ENCODE data around the gene USP44. TPM values are rescaled to one million over a fixed set of nuclear protein-coding genes. Genes with fewer than 3 reads are reported as not detected.

USP44 gene
- total RNA-seq, 6 donors from 2014 or later: 4.2 to 25.6 (median 11.5) TPM

DNA sequence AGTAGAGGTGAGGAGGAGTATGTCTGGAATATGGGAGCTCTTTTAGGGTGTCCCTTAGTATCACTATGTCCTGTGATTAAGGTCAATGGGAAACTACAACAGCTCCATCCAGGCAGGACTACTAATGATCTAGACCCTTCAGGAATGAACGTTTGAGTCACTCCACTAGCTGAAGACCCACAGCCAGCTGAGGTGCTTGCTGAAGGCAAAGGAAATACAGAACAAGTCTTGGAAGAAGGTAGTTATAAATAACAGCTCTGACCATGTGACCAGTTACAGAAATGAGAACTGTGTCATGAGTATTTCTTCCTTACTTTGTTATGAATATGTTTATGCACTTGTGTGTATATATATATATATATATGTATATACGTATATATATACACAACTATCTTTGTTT is 40.5 kb upstream of the USP44 start:
- no peaks in the 10 kb centered on the region for H3K4me1 ChIP-seq

DNA sequence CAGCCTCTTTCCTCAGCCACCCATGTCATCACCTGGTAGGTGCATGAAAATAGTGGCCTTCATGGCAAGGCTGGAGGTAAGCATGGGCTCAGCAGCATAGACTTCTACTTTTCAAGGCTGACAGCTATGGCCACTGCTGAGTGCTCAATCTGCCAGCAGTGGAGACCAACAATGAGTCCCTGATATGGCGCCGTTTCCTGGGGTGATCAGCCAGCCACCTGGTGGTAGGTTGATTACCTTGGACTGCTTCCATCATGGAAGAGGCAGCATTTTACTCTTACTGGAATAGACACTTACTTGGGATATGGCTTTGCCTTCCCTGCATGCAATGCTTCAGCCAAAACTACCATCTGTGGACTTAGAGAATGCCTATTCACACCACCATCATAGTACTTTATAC is 39.5 kb upstream of the USP44 start:
- Histone ChIP-seq H3K9me3 (no peaks in the 10 kb centered on the region), H3K36me3 (no peaks in the 10 kb centered on the region), H3K4me1 (no peaks in the 10 kb centered on the region), H3K27ac (no peak overlapping the region), H3K27me3 (no peaks in the 10 kb centered on the region), H3K4me3 (no peak overlapping the region)
- no peak for DNase-seq
- ATAC-seq (ENCODE audit: low FRiP score in 2 of 2): no peak
- TF ChIP-seq POLR2AphosphoS5 (IDR thresholded peaks at IDR 0.05) (no peak), EP300 (IDR thresholded peaks at IDR 0.05) (no peak), POLR2A (IDR thresholded peaks at IDR 0.05) (no peak)
- TF ChIP-seq, protein P1, sequence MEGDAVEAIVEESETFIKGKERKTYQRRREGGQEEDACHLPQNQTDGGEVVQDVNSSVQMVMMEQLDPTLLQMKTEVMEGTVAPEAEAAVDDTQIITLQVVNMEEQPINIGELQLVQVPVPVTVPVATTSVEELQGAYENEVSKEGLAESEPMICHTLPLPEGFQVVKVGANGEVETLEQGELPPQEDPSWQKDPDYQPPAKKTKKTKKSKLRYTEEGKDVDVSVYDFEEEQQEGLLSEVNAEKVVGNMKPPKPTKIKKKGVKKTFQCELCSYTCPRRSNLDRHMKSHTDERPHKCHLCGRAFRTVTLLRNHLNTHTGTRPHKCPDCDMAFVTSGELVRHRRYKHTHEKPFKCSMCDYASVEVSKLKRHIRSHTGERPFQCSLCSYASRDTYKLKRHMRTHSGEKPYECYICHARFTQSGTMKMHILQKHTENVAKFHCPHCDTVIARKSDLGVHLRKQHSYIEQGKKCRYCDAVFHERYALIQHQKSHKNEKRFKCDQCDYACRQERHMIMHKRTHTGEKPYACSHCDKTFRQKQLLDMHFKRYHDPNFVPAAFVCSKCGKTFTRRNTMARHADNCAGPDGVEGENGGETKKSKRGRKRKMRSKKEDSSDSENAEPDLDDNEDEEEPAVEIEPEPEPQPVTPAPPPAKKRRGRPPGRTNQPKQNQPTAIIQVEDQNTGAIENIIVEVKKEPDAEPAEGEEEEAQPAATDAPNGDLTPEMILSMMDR (IDR thresholded peaks at IDR 0.05): no peak
- WGBS, 2 donors: 80 to 94% methylated on average over 1 to 2 of the region's 2 CpGs

More for the DNA sequence above, 40.5 kb upstream of the USP44 start:
- TF ChIP-seq POLR2AphosphoS5 (IDR thresholded peaks at IDR 0.05) (no peak), POLR2A (IDR thresholded peaks at IDR 0.05) (no peak), EP300 (IDR thresholded peaks at IDR 0.05) (no peak)
- TF ChIP-seq, protein P1 (IDR thresholded peaks at IDR 0.05): no peak
- Histone ChIP-seq H3K9me3 (no peaks in the 10 kb centered on the region), H3K4me3 (no peak overlapping the region), H3K27ac (no peak overlapping the region), H3K27me3 (no peaks in the 10 kb centered on the region), H3K36me3 (no peaks in the 10 kb centered on the region)
- DNase-seq (no peak), ATAC-seq (ENCODE audit: low FRiP score in 2 of 2) (no peak)
- 49 to 53% methylated on average over 2 of the region's 2 CpGs for WGBS, 2 donors

DNA sequence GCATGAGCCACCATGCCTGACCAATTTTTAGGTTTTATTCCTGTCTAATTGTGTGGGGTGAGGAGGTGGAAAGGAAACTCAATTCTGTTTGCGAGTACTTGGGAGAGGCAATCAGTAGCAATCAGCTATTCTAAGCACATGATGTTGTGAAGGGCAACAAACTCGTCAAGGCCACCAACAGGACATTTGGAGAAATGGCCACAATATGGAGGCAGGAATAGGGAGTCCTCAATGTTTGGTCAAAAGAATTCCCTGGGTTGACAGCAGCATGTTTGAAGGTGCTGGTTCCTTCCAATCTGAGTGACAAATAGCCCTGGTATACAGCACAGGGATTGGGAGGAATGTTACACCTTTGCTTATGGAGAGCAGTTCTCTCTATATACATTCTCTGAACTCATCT is 32.7 kb upstream of the USP44 start:
- Histone ChIP-seq H3K4me1 (no peaks in the 10 kb centered on the region), H3K27ac (no peak overlapping the region), H3K9me3 (no peaks in the 10 kb centered on the region), H3K36me3 (no peaks in the 10 kb centered on the region), H3K4me3 (no peak overlapping the region), H3K27me3 (no peaks in the 10 kb centered on the region)
- 83 to 86% methylated on average over 2 of the region's 2 CpGs for WGBS, 2 donors
- ATAC-seq (ENCODE audit: low FRiP score in 2 of 2): no peak
- DNase-seq: no peak
- TF ChIP-seq EP300 (IDR thresholded peaks at IDR 0.05): no peak
- no peak for TF ChIP-seq POLR2A (IDR thresholded peaks at IDR 0.05)
- no peak for TF ChIP-seq POLR2AphosphoS5 (IDR thresholded peaks at IDR 0.05)
- TF ChIP-seq, protein P1 (IDR thresholded peaks at IDR 0.05): no peak

DNA sequence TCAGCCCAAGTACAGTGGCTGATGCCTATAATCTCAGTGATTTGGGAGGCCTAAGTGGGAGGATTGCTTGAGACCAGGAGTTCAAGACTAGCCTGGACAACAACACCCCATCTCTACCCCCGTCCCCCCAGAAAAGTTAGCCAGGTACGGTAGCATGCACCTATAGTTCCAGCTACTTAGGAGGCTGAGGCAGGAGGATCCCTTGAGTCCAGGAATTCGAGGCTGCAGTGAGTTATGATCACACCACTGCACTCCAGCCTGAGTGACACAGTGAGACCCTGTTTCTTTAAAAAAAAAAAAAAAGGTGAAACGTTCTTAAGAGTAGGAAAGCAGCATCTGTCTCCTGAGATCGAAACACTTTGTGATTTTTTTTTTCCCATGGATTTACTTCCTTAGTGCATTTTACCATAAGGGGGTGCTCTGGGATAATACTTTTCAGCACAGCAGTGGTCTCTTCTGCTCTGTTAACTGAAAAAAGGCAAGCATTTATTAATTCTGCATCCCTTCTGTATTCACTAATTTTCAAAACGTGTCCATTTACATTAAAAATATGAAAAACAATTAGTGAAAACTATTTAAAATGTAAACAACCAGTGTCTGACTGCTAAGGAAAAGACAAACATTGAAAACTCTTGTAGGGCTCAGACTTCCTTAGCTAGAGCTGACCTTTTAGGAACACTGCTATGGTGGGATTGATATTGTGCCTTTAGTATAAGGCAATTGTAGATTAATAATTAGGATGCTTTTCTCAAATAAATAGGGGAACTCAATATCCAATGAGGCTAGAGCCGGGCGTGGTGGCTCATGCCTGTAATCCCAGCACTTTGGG is 31.2 kb upstream of the USP44 start:
- H3K36me3 ChIP-seq: no peaks in the 10 kb centered on the region
- WGBS, 2 donors: 51 to 57% methylated on average over 8 of the region's 8 CpGs
- no peak for DNase-seq
- H3K27me3 ChIP-seq: no peaks in the 10 kb centered on the region
- no peak overlapping the region for H3K4me3 ChIP-seq
- no peak overlapping the region for H3K27ac ChIP-seq
- peak in 1 of 2 donors; percentile 64 for ATAC-seq (ENCODE audit: low FRiP score in 2 of 2)
- TF ChIP-seq, protein P1 (IDR thresholded peaks at IDR 0.05): peak in 4 of 6 experiments; percentile 12 to 31 (median 24)
- no peak for TF ChIP-seq POLR2AphosphoS5 (IDR thresholded peaks at IDR 0.05)
- H3K9me3 ChIP-seq: no peaks in the 10 kb centered on the region
- H3K4me1 ChIP-seq: no peaks in the 10 kb centered on the region

DNA sequence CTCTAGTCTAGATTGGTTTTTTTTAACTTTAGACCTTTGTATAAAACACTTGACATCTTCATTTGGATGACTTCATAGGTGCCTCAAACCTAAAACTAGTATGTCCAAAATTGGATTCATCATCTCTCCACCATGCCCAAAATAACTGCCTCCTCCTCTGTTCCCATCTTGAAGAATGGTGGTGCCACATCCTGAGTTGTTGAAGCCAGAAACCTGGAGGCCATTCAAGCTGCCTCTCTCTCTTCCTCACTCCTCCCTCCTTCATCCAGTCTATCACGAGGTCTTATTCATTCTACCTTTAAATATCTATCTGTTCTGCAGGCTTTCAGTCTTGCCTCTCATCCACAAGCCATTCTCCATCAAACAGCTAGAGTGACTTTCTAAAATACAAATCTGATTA is 26.5 kb upstream of the USP44 start:
- no peak for DNase-seq
- H3K9me3 ChIP-seq: no peaks in the 10 kb centered on the region
- no peaks in the 10 kb centered on the region for H3K4me1 ChIP-seq
- ATAC-seq (ENCODE audit: low FRiP score in 2 of 2): no peak
- 65 to 94% methylated on average over 1 of the region's 1 CpG for WGBS, 2 donors
- H3K27me3 ChIP-seq: no peaks in the 10 kb centered on the region
- TF ChIP-seq POLR2AphosphoS5 (IDR thresholded peaks at IDR 0.05) (no peak), EP300 (IDR thresholded peaks at IDR 0.05) (no peak), POLR2A (IDR thresholded peaks at IDR 0.05) (no peak)
- TF ChIP-seq, protein P1 (IDR thresholded peaks at IDR 0.05): no peak
- H3K36me3 ChIP-seq: no peaks in the 10 kb centered on the region
- H3K4me3 ChIP-seq: no peak overlapping the region
- H3K27ac ChIP-seq: no peak overlapping the region
